ENCODE measurements around the gene TTN.

GRCh38 chr2:178825183-178825582, 18.0 kb upstream of the TTN start:
- no peak for TF ChIP-seq CTCF (IDR thresholded peaks at IDR 0.05)
- TF ChIP-seq EZH2 (IDR thresholded peaks at IDR 0.05): no peak
- no peak for TF ChIP-seq EZH2phosphoT487 (IDR thresholded peaks at IDR 0.05)
